Measurements from ENCODE around the gene MAJIN. TPM values are rescaled to one million over a fixed set of nuclear protein-coding genes. Genes with fewer than 3 reads are reported as not detected.

MAJIN gene
- total RNA-seq, 4 donors from 2014 or later = not detected

DNA sequence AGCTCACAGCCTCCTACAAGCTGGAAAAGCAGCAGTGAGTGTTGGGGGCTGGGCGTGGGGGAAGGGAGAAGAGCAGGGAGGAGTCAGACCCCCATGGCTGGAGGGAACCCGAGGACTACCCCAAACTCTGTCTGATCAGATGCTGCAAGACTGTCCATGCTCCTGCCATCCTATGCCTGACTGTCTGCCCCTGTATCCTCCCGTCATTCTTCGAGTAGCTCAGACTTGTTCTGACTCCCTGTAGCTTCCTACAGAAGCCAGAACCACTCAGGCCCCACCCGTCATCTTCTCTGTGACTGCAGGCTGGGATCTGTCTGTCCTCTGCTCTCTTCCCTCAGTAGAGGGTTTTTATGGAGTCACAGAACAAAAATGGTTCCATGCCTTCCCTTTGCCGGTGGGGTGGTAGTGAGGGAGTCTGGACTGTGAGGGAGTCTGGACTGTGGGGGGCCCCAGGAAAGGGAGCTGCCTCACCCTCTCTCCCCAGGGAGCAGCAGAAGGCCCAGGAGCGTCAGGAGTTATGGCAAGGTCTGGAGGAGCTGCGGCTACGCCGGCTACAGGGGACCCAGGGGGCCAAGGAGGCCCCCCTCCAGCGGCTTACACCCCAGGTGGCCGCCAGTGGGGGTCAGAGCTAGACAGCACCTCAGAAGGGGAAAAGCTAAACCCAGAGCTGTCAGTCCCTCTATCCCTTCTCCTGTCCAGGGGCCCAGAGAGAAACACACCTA lies 38.5 kb downstream of the MAJIN start:
- peaks cover 19 to 68% (median 24%) of the 10 kb centered on the region in 3 donors for H3K36me3 ChIP-seq
- 68 to 80% methylated on average over 4 to 5 of the region's 12 CpGs for WGBS, 2 donors

DNA sequence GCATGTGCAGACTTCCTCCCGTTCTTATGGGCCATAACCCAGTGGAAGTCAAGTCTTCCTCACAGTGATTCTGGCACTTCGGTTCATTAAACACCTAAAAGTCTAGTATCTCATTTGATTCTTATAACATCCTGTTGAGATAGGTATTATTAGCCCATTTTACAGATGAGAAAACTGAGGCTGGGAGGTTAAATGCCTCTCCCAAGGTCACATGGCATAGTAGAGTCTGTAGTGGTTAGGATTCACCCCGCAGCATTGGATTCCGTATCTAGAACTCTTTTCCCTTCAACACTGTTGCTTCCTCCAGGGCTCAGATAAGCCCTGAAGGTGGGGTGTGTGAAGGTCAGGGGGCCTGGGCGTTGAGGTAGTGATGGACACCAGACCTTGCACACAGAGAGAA lies 39.6 kb downstream of the MAJIN start:
- H3K27me3 ChIP-seq = no peaks in the 10 kb centered on the region
- WGBS, 2 donors = 75 to 92% methylated on average over 5 of the region's 5 CpGs
- TF ChIP-seq, protein P1, sequence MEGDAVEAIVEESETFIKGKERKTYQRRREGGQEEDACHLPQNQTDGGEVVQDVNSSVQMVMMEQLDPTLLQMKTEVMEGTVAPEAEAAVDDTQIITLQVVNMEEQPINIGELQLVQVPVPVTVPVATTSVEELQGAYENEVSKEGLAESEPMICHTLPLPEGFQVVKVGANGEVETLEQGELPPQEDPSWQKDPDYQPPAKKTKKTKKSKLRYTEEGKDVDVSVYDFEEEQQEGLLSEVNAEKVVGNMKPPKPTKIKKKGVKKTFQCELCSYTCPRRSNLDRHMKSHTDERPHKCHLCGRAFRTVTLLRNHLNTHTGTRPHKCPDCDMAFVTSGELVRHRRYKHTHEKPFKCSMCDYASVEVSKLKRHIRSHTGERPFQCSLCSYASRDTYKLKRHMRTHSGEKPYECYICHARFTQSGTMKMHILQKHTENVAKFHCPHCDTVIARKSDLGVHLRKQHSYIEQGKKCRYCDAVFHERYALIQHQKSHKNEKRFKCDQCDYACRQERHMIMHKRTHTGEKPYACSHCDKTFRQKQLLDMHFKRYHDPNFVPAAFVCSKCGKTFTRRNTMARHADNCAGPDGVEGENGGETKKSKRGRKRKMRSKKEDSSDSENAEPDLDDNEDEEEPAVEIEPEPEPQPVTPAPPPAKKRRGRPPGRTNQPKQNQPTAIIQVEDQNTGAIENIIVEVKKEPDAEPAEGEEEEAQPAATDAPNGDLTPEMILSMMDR (IDR thresholded peaks at IDR 0.05) = no peak
- no peak for TF ChIP-seq POLR2A (IDR thresholded peaks at IDR 0.05)
- H3K27ac ChIP-seq = no peak overlapping the region
- no peak for DNase-seq
- H3K4me3 ChIP-seq = no peak overlapping the region
- H3K36me3 ChIP-seq = peaks cover 19 to 79% (median 24%) of the 10 kb centered on the region in 3 donors
- no peaks in the 10 kb centered on the region for H3K9me3 ChIP-seq
- intact Hi-C loops (cut with DNase I) = no loop called here
- H3K4me1 ChIP-seq = peaks cover 0 to 10% (median 0%) of the 10 kb centered on the region in 3 donors

More for the DNA sequence above, 38.5 kb downstream of the MAJIN start:
- intact Hi-C loops (cut with DNase I) = no loop called here
- Histone ChIP-seq H3K27ac (no peak overlapping the region), H3K4me3 (no peak overlapping the region), H3K9me3 (no peaks in the 10 kb centered on the region), H3K27me3 (no peaks in the 10 kb centered on the region), H3K4me1 (peaks cover 0 to 10% (median 0%) of the 10 kb centered on the region in 3 donors)
- no peak for DNase-seq
- TF ChIP-seq, protein P1 (IDR thresholded peaks at IDR 0.05) = no peak
- no peak for TF ChIP-seq POLR2A (IDR thresholded peaks at IDR 0.05)

DNA sequence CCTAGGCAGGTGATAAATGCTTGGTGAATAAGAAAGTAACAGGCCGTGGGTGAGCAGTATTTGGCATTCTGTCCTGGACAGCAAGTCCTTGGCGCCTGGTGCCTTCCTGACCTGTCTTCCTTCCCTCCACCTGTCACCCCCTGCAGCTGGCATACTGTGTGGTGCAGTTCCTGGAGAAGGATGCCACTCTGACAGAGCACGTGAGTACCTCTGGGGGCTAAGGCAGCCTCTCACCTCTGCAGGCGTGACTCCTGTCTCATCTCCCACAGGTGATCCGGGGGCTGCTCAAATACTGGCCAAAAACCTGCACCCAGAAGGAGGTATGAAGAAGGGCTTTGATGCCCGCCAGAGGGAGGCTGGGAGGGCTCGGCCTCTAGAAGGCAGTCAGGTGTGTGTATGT lies 40.6 kb downstream of the MAJIN start:
- intact Hi-C loops (cut with DNase I) = no loop called here
- no peak for DNase-seq
- H3K36me3 ChIP-seq = peaks cover 19 to 89% (median 24%) of the 10 kb centered on the region in 3 donors

DNA sequence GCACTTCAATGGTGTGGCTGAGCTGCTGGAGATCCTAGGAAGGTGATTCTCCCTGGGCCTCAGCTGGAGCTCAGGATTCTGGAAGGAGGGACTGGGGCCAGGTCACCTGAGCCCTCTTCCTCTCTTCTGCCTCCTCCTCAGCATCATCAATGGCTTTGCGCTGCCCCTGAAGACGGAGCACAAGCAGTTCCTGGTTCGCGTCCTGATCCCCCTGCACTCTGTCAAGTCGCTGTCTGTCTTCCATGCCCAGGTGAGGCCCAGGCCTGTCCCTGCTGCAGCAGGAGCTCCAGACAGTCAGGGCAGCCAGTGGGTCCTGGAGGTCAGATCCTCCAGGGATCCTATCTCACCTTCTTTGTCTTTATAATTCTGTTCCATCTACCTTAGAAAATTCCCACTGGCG lies 41.6 kb downstream of the MAJIN start:
- intact Hi-C loops (cut with DNase I) = no loop called here
- TF ChIP-seq, protein P1 (IDR thresholded peaks at IDR 0.05) = no peak
- TF ChIP-seq POLR2A (IDR thresholded peaks at IDR 0.05) = no peak
- Histone ChIP-seq H3K27ac (no peak overlapping the region), H3K9me3 (no peaks in the 10 kb centered on the region), H3K4me1 (peaks cover 9 to 17% (median 11%) of the 10 kb centered on the region in 3 donors), H3K36me3 (peaks cover 19 to 91% (median 24%) of the 10 kb centered on the region in 3 donors), H3K27me3 (no peaks in the 10 kb centered on the region), H3K4me3 (no peak overlapping the region)
- no peak for DNase-seq
- 91 to 94% methylated on average over 5 to 6 of the region's 6 CpGs for WGBS, 2 donors

More for the DNA sequence above, 40.6 kb downstream of the MAJIN start:
- H3K4me3 ChIP-seq = no peak overlapping the region
- H3K9me3 ChIP-seq = no peaks in the 10 kb centered on the region
- WGBS, 2 donors = 93 to 100% methylated on average over 2 to 5 of the region's 7 CpGs
- peaks cover 0 to 14% (median 1%) of the 10 kb centered on the region in 3 donors for H3K4me1 ChIP-seq
- no peak overlapping the region for H3K27ac ChIP-seq
- H3K27me3 ChIP-seq = no peaks in the 10 kb centered on the region
- TF ChIP-seq, protein P1 (IDR thresholded peaks at IDR 0.05) = no peak
- TF ChIP-seq POLR2A (IDR thresholded peaks at IDR 0.05) = no peak

DNA sequence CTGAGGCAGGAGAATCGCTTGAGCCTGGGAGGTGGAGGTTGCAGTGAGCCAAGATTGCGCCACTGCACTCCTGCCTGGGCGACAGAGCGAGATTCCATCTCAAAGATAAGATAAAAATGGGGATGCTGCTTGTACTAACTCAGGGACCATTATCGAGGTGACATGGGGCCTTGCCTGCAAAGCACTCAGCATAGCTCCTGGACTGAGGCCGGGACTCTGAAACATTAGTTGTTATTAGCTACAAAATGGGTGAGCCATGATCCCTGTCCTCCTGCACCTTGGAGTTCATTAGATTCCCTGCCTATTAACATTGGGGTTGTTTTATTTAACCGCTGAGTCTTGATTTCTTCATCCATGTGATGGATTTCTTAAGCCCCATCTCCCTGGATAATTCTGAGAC lies 42.3 kb downstream of the MAJIN start:
- TF ChIP-seq POLR2A (IDR thresholded peaks at IDR 0.05) = no peak
- TF ChIP-seq, protein P1 (IDR thresholded peaks at IDR 0.05) = no peak
- H3K27ac ChIP-seq = no peak overlapping the region
- peaks cover 12 to 19% (median 14%) of the 10 kb centered on the region in 3 donors for H3K4me1 ChIP-seq
- H3K27me3 ChIP-seq = no peaks in the 10 kb centered on the region
- H3K9me3 ChIP-seq = no peaks in the 10 kb centered on the region
- 88% methylated on average over 7 of the region's 7 CpGs for WGBS, 2 donors
- DNase-seq = no peak
- H3K36me3 ChIP-seq = peaks cover 19 to 85% (median 24%) of the 10 kb centered on the region in 3 donors
- intact Hi-C loops (cut with DNase I) = no loop called here
- no peak overlapping the region for H3K4me3 ChIP-seq

Measured in esophagus squamous epithelium (tissue), 5 donors.